ENCODE measurements around the gene MAGI1.

DNA sequence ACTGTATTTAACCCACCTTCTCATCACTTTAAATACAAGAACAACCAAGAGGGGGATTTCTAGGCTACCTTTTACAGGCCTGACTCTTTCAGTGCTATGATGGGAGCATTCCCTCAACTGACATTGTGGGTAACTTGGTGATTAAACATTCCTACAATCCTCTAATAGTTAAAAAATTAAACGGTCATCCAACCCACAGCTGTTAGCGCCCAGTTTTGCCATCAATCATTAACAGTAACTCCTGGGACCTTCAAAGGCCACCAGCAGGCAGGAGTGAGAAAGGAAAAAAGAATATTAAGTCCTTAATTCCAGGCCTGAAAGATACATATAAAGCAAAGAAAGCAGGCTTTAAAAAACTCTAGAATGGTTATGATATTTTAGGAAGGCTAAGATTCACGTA is 512.1 kb downstream of the MAGI1 start:
- TF ChIP-seq, protein P1, sequence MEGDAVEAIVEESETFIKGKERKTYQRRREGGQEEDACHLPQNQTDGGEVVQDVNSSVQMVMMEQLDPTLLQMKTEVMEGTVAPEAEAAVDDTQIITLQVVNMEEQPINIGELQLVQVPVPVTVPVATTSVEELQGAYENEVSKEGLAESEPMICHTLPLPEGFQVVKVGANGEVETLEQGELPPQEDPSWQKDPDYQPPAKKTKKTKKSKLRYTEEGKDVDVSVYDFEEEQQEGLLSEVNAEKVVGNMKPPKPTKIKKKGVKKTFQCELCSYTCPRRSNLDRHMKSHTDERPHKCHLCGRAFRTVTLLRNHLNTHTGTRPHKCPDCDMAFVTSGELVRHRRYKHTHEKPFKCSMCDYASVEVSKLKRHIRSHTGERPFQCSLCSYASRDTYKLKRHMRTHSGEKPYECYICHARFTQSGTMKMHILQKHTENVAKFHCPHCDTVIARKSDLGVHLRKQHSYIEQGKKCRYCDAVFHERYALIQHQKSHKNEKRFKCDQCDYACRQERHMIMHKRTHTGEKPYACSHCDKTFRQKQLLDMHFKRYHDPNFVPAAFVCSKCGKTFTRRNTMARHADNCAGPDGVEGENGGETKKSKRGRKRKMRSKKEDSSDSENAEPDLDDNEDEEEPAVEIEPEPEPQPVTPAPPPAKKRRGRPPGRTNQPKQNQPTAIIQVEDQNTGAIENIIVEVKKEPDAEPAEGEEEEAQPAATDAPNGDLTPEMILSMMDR (IDR thresholded peaks at IDR 0.05): no peak
- no peak for TF ChIP-seq POLR2A (IDR thresholded peaks at IDR 0.05)

All from uterus (tissue), 2 donors.